ENCODE measurements around the gene C17orf58. TPM values are rescaled to one million over a fixed set of nuclear protein-coding genes. Genes with fewer than 3 reads are reported as not detected.
"Not testable (repeated sequence)": the region's sequence is repeated elsewhere in the genome, so short reads cannot be mapped to it uniquely, and the experiment has no call there.

C17orf58 gene
- total RNA-seq, 1 donor: 7.2 TPM

DNA sequence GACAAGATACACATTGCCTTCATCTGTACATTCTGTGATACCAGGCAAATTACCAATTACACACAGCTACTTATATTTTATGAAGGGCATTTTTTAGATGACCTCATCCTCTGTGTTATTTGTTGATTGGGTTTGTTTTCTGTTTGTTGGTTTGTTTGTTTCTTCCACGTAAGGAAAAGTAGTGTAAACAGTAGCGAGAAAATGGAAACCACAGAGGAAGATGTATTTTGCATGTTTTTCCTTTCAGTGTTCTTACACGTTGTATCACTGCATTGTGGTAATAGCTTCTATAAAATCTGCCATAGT is 12.9 kb downstream of the C17orf58 start:
- H3K4me3 ChIP-seq (ENCODE audit: insufficient read depth, low read length): no peak overlapping the region
- H3K9me3 ChIP-seq (ENCODE audit: low read depth, low read length): no peaks in the 10 kb centered on the region
- H3K36me3 ChIP-seq (ENCODE audit: insufficient read depth, low read length): peaks cover 11% of the 10 kb centered on the region
- no peaks in the 10 kb centered on the region for H3K79me2 ChIP-seq (ENCODE audit: insufficient read depth, low read length)
- TF ChIP-seq, protein P1, sequence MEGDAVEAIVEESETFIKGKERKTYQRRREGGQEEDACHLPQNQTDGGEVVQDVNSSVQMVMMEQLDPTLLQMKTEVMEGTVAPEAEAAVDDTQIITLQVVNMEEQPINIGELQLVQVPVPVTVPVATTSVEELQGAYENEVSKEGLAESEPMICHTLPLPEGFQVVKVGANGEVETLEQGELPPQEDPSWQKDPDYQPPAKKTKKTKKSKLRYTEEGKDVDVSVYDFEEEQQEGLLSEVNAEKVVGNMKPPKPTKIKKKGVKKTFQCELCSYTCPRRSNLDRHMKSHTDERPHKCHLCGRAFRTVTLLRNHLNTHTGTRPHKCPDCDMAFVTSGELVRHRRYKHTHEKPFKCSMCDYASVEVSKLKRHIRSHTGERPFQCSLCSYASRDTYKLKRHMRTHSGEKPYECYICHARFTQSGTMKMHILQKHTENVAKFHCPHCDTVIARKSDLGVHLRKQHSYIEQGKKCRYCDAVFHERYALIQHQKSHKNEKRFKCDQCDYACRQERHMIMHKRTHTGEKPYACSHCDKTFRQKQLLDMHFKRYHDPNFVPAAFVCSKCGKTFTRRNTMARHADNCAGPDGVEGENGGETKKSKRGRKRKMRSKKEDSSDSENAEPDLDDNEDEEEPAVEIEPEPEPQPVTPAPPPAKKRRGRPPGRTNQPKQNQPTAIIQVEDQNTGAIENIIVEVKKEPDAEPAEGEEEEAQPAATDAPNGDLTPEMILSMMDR (IDR thresholded peaks at IDR 0.05; ENCODE audit: extremely low read depth, low read depth, low read length): no peak
- no peaks in the 10 kb centered on the region for H3K27me3 ChIP-seq (ENCODE audit: insufficient read depth, low read length)
- DNase-seq (ENCODE audit: insufficient read length, low spot score, missing footprints): no peak
- no peak overlapping the region for H2AFZ ChIP-seq (ENCODE audit: low read length)
- no peak overlapping the region for H3K27ac ChIP-seq (ENCODE audit: low read depth, low read length)
- no peaks in the 10 kb centered on the region for H3K4me1 ChIP-seq (ENCODE audit: insufficient read depth, low read length)
- H4K20me1 ChIP-seq (ENCODE audit: insufficient read depth, low read length): peaks cover 5% of the 10 kb centered on the region
- no peak overlapping the region for H3K4me2 ChIP-seq (ENCODE audit: insufficient read depth, low read length)

DNA sequence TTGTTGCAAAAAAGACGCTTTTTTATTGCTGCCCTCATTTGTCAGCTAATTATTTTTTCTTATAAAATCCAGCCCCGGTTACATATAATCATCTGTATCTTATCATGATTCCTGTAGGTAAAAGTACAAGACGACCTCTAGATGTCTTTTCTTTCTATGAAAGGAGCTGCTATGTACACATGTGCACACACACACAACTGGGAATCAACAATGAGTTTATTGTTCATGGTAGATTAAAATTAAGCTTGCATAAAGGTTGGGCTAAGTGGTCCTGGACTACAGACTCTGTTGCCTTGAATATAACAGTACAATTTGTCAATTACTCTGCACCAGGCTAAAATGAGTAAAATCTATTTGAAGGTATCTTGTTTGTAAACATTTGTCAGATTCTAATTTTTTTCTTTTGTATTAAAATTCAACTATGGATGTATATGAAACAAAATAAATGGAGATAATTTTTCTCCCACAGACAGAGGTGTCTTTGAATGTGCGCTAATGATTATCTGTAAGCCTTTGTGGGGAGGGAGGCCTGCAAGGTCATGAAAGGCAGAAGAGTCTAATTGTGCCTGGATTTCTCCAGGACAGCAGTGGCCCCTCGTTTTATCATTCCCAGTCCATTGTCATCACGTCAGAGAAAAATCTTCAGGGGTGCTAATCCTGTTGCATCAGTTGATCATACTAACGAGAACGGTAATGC is 13.4 kb downstream of the C17orf58 start:
- Histone ChIP-seq H3K4me2 (ENCODE audit: insufficient read depth, low read length) (no peak overlapping the region), H3K36me3 (ENCODE audit: insufficient read depth, low read length) (peaks cover 11% of the 10 kb centered on the region), H3K27me3 (ENCODE audit: insufficient read depth, low read length) (no peaks in the 10 kb centered on the region), H3K79me2 (ENCODE audit: insufficient read depth, low read length) (no peaks in the 10 kb centered on the region), H3K4me1 (ENCODE audit: insufficient read depth, low read length) (no peaks in the 10 kb centered on the region), H3K9me3 (ENCODE audit: low read depth, low read length) (no peaks in the 10 kb centered on the region), H3K27ac (ENCODE audit: low read depth, low read length) (no peak overlapping the region), H2AFZ (ENCODE audit: low read length) (no peak overlapping the region), H3K4me3 (ENCODE audit: insufficient read depth, low read length) (no peak overlapping the region), H4K20me1 (ENCODE audit: insufficient read depth, low read length) (peaks cover 5% of the 10 kb centered on the region)
- DNase-seq (ENCODE audit: insufficient read length, low spot score, missing footprints): no peak
- TF ChIP-seq, protein P1 (IDR thresholded peaks at IDR 0.05; ENCODE audit: extremely low read depth, low read depth, low read length): no peak

DNA sequence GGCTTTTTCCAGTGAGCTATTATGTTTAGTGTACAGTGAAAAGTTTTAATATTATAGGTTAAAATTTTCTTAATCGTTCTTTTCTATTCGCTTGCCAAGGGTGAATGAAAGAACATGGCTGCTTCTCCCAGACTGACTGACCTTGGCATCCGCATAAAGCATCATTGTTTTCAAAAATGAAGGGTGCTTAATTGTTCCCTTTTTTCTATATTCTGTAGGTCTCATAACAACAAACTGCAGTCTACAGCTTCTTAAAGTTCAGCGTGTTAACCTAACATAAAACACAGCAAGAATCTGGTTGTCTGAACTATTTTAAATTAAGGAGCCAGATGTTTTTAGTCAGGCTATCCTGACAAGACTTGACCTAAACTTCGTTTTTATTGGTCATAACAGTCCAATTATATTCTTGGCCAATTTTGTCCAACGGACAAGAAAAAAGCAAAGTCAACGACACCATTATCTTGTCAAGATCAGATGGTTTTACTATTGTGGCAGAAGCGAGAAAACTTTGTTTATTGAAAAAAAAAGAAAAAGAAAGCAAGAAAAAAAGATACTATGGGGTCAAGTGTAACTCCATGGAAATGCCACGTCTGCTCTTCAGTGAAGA is 14.1 kb downstream of the C17orf58 start:
- no peaks in the 10 kb centered on the region for H3K79me2 ChIP-seq (ENCODE audit: insufficient read depth, low read length)

DNA sequence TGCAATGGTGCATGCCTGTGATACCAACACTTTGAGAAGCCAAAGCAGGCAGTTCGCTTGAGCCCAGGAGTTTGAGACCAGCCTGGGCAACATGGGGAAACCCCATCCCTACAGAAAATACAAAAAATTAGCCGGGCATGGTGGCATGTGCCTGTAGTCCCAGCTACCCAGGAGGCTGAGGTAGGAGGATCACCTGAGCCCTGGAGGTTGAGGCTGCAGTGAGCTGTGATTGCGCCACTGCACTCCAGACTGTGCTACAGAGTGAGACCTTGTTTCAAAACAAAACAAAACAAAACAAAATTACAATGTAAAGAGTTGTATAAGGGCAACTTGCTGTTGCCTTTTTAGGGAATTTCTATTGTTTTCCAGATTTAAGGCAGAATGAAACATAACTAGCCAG is 15.4 kb downstream of the C17orf58 start:
- not testable (repeated sequence) for H3K79me2 ChIP-seq (ENCODE audit: insufficient read depth, low read length); H3K4me2 ChIP-seq (ENCODE audit: insufficient read depth, low read length); H3K4me3 ChIP-seq (ENCODE audit: insufficient read depth, low read length); DNase-seq (ENCODE audit: insufficient read length, low spot score, missing footprints); H3K4me1 ChIP-seq (ENCODE audit: insufficient read depth, low read length); H3K27me3 ChIP-seq (ENCODE audit: insufficient read depth, low read length); H2AFZ ChIP-seq (ENCODE audit: low read length); H3K27ac ChIP-seq (ENCODE audit: low read depth, low read length); H3K9me3 ChIP-seq (ENCODE audit: low read depth, low read length); H4K20me1 ChIP-seq (ENCODE audit: insufficient read depth, low read length)
- H3K36me3 ChIP-seq (ENCODE audit: insufficient read depth, low read length): peaks cover 22% of the 10 kb centered on the region

More for the DNA sequence above, 14.1 kb downstream of the C17orf58 start:
- Histone ChIP-seq H3K9me3 (ENCODE audit: low read depth, low read length) (no peaks in the 10 kb centered on the region), H3K27me3 (ENCODE audit: insufficient read depth, low read length) (no peaks in the 10 kb centered on the region), H3K4me2 (ENCODE audit: insufficient read depth, low read length) (no peak overlapping the region), H4K20me1 (ENCODE audit: insufficient read depth, low read length) (peaks cover 5% of the 10 kb centered on the region), H2AFZ (ENCODE audit: low read length) (no peak overlapping the region), H3K36me3 (ENCODE audit: insufficient read depth, low read length) (peaks cover 13% of the 10 kb centered on the region), H3K27ac (ENCODE audit: low read depth, low read length) (no peak overlapping the region), H3K4me3 (ENCODE audit: insufficient read depth, low read length) (no peak overlapping the region), H3K4me1 (ENCODE audit: insufficient read depth, low read length) (no peaks in the 10 kb centered on the region)
- no peak for DNase-seq (ENCODE audit: insufficient read length, low spot score, missing footprints)
- TF ChIP-seq, protein P1 (IDR thresholded peaks at IDR 0.05; ENCODE audit: extremely low read depth, low read depth, low read length): no peak

Data from osteoblast (primary cell).